AG09319 (cell line): Measurements from ENCODE around the gene ANKS6.

Experiments
- DNase-seq: peaks from one replicate; pipeline ENCODE4 v3.0.0-alpha.2; 2010; ENCODE audit warnings: low read depth; ENCODE audit errors: extremely low read depth
- CTCF ChIP-seq: IDR thresholded peaks from 2 replicates; pipeline ENCODE4 v1.5.1; 2011; ENCODE audit warnings: low read depth, mild to moderate bottlenecking, inconsistent platforms, low read length, moderate library complexity

The ANKS6 gene

DNA sequence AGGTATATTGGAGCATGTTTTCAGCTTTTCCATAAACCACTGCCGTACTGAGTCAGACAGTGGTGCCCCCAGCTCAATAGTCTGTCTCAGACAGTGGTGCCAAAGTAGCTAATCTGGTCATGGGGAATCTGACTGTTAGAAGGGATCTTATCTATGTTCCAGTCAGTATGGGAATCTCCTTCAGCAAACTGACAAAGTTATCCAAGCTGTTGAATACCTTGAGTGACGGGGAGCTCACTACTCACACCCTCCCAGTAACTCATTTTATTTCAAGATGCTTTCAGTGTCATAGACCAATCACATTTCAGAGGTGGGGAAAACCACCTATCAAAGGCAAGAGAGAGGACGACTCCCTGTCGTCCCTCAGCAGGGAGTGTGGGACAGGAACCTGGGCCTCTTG lies 18.7 kb downstream of the ANKS6 start:
- no peak for TF ChIP-seq CTCF
- no peak for DNase-seq

DNA sequence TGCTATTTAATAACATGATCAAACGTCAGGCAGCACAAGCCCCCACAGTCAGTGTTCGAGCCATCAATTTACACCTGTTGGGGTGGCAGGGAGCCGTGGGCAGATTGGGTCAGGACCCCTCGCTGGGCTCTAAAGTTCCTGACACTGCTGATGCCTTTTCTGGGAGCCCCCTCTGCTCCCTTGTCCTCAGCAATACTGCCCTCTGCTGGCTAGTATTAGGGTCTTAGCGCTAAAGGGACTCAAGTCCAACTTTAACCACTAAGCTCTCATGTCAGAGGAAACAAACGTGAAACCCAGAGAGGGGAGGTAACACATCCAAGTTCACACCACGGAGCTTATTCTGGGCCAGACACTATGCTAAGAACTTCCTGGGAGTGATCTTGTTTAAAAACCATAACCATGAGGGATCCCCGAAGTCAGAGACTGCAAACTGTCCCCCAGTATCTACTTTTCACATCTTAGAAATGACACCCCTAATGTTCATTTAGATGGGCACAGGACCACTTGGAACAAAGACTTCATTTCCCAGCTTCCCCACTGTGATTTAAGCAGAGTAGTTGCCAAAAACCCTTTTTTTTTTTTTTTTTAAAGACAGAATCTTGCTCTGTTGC lies 20.4 kb downstream of the ANKS6 start:
- DNase-seq: peak; percentile 32
- peak; percentile 79 for TF ChIP-seq CTCF

- TF ChIP-seq CTCF: peak; percentile 67
- no peak for DNase-seq
Measured at GRCh38 chr9:98774746-98775145, 21.6 kb downstream of the ANKS6 start.

GRCh38 chr9:98773721-98774120 lies 22.6 kb downstream of the ANKS6 start:
- no peak for TF ChIP-seq CTCF
- no peak for DNase-seq

DNA sequence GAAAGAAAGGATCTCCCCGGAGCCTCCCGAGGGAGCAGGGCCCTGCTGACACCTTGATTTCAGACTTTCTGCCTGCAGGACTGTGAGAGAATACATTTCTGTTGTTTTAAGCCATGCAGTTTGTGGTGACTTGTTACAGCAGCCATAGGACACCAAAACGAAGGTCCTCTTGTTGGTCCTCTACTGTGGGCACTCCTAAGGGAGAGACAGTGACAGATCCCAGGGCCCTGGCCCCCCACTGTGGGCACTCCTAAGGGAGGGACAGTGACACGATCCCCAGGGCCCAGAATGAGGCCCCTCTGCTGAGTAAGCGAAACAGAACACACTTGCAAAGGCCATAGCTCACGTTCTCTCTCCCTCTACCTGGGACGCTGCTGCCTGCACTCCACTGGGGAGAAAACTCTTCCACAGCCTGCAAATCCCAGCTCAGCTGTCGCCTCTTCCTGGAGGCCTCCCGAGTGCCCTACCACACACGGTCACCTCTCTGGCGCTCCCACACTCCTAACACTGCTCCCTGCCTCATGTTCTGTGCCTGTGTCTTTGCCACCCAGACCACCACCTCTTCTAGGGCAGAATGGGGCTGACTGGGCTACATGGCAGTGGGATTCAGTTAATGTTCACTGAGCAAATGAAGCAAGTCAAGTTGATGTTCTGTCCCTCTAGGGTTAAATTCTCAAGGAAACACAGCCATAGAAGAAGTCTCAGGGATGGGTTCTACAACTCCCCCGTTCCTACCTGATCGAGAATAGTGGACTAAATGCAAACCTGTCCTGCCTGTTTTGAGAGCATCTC lies 23.8 kb downstream of the ANKS6 start:
- no peak for DNase-seq
- no peak for TF ChIP-seq CTCF

- DNase-seq: no peak
- no peak for TF ChIP-seq CTCF
Measured at GRCh38 chr9:98771209-98771874, 25.0 kb downstream of the ANKS6 start.

- no peak for DNase-seq
- TF ChIP-seq CTCF: no peak
Measured at GRCh38 chr9:98770717-98771116, 25.6 kb downstream of the ANKS6 start.
